Panc1 (cell line): ENCODE measurements around the gene GID4. TPM values are rescaled to one million over a fixed set of nuclear protein-coding genes. Genes with fewer than 3 reads are reported as not detected.

Experiments
- ATAC-seq: fragments of 200-7000 bp; cut with Tn5 transposase; 2 replicates; pipeline ENCODE4 v1.9.1; 2020; ENCODE audit warnings: mild to moderate bottlenecking, moderate library complexity
- BruUV-seq: library from RNA; stranded (reverse); fragments of 400-500 nt; replicated peaks from 2 replicates; lab custom pipeline; 2021; lab: Mats Ljungman, UMichigan
- CTCF ChIA-PET: fragments of 300-600 bp; sonication (Branson Sonifier 250); formaldehyde crosslinking; loops from one replicate; lab custom pipeline; 2022; ENCODE audit warnings: antibody characterized with exemption; lab: Charles Lee
- POLR2A ChIA-PET: fragments of 300-600 bp; sonication (Branson Sonifier 250); formaldehyde crosslinking; loops from one replicate; lab custom pipeline; 2022; ENCODE audit warnings: antibody characterized with exemption; lab: Charles Lee
- DNase-seq: peaks from one replicate; pipeline ENCODE4 v3.0.0-alpha.2; 2010; ENCODE audit warnings: low read depth, low spot score
- H3K27ac ChIP-seq: 2 replicates; pipeline ENCODE4 v1.5.1; 2011; ENCODE audit warnings: mild to moderate bottlenecking, low read length, inconsistent platforms
- H3K27me3 ChIP-seq: fragments of 200-500 bp; sonication (Bioruptor generic); 2 replicates; pipeline ENCODE4 v1.6.0; 2014; ENCODE audit warnings: low read length, inconsistent platforms; ENCODE audit not compliant: control insufficient read depth, insufficient read depth
- H3K36me3 ChIP-seq: fragments of 200-500 bp; sonication (Bioruptor generic); 2 replicates; pipeline ENCODE4 v1.5.1; 2014; ENCODE audit warnings: inconsistent platforms, mild to moderate bottlenecking, low read length, moderate library complexity; ENCODE audit not compliant: control insufficient read depth, insufficient read depth
- H3K4me1 ChIP-seq: 2 replicates; pipeline ENCODE4 v1.5.1; 2011; ENCODE audit warnings: inconsistent platforms, mild to moderate bottlenecking, low read length, moderate library complexity; ENCODE audit not compliant: control insufficient read depth, insufficient read depth
- H3K4me3 ChIP-seq, 2 experiments: 2 replicates each; pipeline ENCODE4 v1.5.1; 2011 to 2012; ENCODE audit warnings: low read depth in 2 of 2, low read length in 2 of 2, mild to moderate bottlenecking in 2 of 2, inconsistent platforms in 1 of 2, moderate library complexity in 1 of 2
- H3K9me3 ChIP-seq: fragments of 200-500 bp; sonication (Bioruptor generic); 2 replicates; pipeline ENCODE4 v1.5.1; 2014; ENCODE audit warnings: low read depth, mild to moderate bottlenecking, inconsistent platforms, low read length, moderate library complexity; ENCODE audit not compliant: control insufficient read depth, insufficient read depth
- CTCF ChIP-seq: fragments of 450-650 bp; IDR thresholded peaks from 2 replicates; pipeline ENCODE4 v1.5.1; 2017; ENCODE audit warnings: mild to moderate bottlenecking
- POLR2AphosphoS5 ChIP-seq: IDR thresholded peaks from 2 replicates; pipeline ENCODE4 v1.6.1; 2012; ENCODE audit warnings: mild to moderate bottlenecking, low read depth, low read length, moderate library complexity
- REST ChIP-seq, 2 experiments: IDR thresholded peaks; 2 replicates each; pipeline ENCODE4 v1.6.1; 2011 to 2012; ENCODE audit warnings: low read depth in 2 of 2, control low read depth in 1 of 2, low read length in 1 of 2, mild to moderate bottlenecking in 1 of 2, moderate library complexity in 1 of 2; ENCODE audit not compliant: insufficient read depth in 1 of 2
- SIN3A ChIP-seq: IDR thresholded peaks from 2 replicates; pipeline ENCODE4 v1.6.1; 2012; ENCODE audit warnings: low read depth, mild to moderate bottlenecking, low read length, moderate library complexity, borderline replicate concordance; ENCODE audit not compliant: insufficient read depth
- TCF7L2 ChIP-seq: IDR thresholded peaks from 2 replicates; pipeline ENCODE4 v1.6.1; 2011; ENCODE audit warnings: mild to moderate bottlenecking, low read depth, low read length, inconsistent platforms
- in situ Hi-C: cut with HindIII; loops from 2 replicates; pipeline ENCODE4 v1.10.0; 2016; ENCODE audit warnings: low sequenced_read_pairs, low pct_unique_long_range_greater_than_20kb
- intact Hi-C: fragments of 100-400 bp; cut with micrococcal nuclease; formaldehyde crosslinking; loops from one replicate; pipeline ENCODE4 v1.10.0; 2022; ENCODE audit not compliant: unreplicated experiment
- total RNA-seq: library from RNA; stranded (reverse); gene quantifications from one replicate; pipeline ENCODE4 v1.2.1, GENCODE V29; 2021; ENCODE audit not compliant: unreplicated experiment

GID4 gene
- total RNA-seq, 1 experiment from 2014 or later, result 11.1 TPM

- Histone ChIP-seq H3K27ac (no peak overlapping the region), H3K9me3 (no peaks in the 10 kb centered on the region), H3K27me3 (no peaks in the 10 kb centered on the region), H3K4me3 (no peak overlapping the region), H3K4me1 (no peaks in the 10 kb centered on the region), H3K36me3 (no peaks in the 10 kb centered on the region)
- intact Hi-C loops, result no loop called here
- ChIA-PET CTCF (no interaction called here), POLR2A (no interaction called here)
- DNase-seq, result no peak
- no peak for ATAC-seq
- no TSS peak for BruUV-seq
- TF ChIP-seq TCF7L2 (no peak), POLR2AphosphoS5 (no peak), CTCF (no peak), SIN3A (no peak), REST (IDR thresholded peaks at IDR 0.05; ENCODE audit: insufficient read depth in 1 of 2, low read depth in 2 of 2, low read length in 1 of 2) (no peak)
- in situ Hi-C loops, result no loop called here
These were observed 30.5 kb upstream of the GID4 start for GRCh38 chr17:18008496-18009268.

GRCh38 chr17:18009609-18010420 lies 29.4 kb upstream of the GID4 start:
- H3K27ac ChIP-seq, result no peak overlapping the region
- CTCF ChIA-PET, result no interaction called here

More at GRCh38 chr17:18009609-18010420, 29.4 kb upstream of the GID4 start:
- POLR2A ChIA-PET, result no interaction called here
- no peaks in the 10 kb centered on the region for H3K27me3 ChIP-seq
- H3K9me3 ChIP-seq, result no peaks in the 10 kb centered on the region
- no peaks in the 10 kb centered on the region for H3K36me3 ChIP-seq
- BruUV-seq, result no TSS peak
- no peaks in the 10 kb centered on the region for H3K4me1 ChIP-seq
- in situ Hi-C loops, result no loop called here
- ATAC-seq (no peak), DNase-seq (no peak)
- intact Hi-C loops, result no loop called here
- TF ChIP-seq POLR2AphosphoS5 (no peak), REST (IDR thresholded peaks at IDR 0.05; ENCODE audit: insufficient read depth in 1 of 2, low read depth in 2 of 2, low read length in 1 of 2) (no peak), TCF7L2 (no peak), CTCF (no peak), SIN3A (no peak)
- no peak overlapping the region for H3K4me3 ChIP-seq
